ENCODE results near the gene TNFAIP8. TPM values are rescaled to one million over a fixed set of nuclear protein-coding genes. Genes with fewer than 3 reads are reported as not detected.
A peak's percentile ranks its signal among the peaks of the same experiment; 100 is the strongest.

Gene TNFAIP8
- total and polyA plus RNA-seq, 2 experiments from 2014 or later, result 10.3 to 14.8 TPM

DNA sequence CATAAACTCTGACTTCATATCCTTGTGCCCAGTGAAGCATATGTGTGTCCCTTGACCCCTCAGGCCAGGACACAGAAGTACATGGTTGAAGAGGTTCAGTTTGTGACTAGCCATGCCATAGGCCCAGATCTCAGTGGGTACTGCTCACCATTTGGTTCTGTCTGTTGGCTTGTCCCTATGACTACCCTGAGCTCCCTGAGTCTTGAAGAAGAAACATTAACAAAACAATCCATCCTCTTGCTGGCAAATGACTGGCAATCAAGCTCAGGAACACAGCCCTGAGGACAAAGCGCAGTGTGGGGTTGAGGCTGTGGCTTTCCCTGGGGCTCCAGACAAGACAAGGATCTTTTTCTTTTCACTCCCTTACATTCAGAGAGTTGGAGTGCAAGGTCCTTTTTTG, 46.3 kb downstream of the TNFAIP8 start:
- peaks cover 29% of the 10 kb centered on the region for H3K4me1 ChIP-seq (ENCODE audit: insufficient read depth)
- no peaks in the 10 kb centered on the region for H3K36me3 ChIP-seq (ENCODE audit: low read depth)
- no peak overlapping the region for H3K9ac ChIP-seq
- no peak overlapping the region for H3K4me3 ChIP-seq
- H4K20me1 ChIP-seq (ENCODE audit: insufficient read depth), result no peaks in the 10 kb centered on the region
- H3K4me2 ChIP-seq (ENCODE audit: unreplicated experiment), result no peak overlapping the region
- TF ChIP-seq EZH2phosphoT487 (IDR thresholded peaks at IDR 0.05; ENCODE audit: insufficient read depth, low read depth) (no peak), EZH2 (IDR thresholded peaks at IDR 0.05; ENCODE audit: insufficient read depth, poor library complexity, severe bottlenecking) (no peak)
- H3K9me3 ChIP-seq (ENCODE audit: low read depth), result no peaks in the 10 kb centered on the region
- no peaks in the 10 kb centered on the region for H3K27me3 ChIP-seq (replicated peaks; ENCODE audit: insufficient read depth)
- in situ Hi-C loops (cut with MboI), result no loop called here
- no peak for DNase-seq
- peak overlapping the region; percentile 22; the same call in 1 of the 2 replicates for H2AFZ ChIP-seq
- H3K79me2 ChIP-seq (ENCODE audit: insufficient read depth), result no peaks in the 10 kb centered on the region
- WGBS, 2 experiments (ENCODE audit: low coverage in 1 of 2, low lambda C conversion rate in 2 of 2, missing lambda C conversion rate in 2 of 2), result 95 to 97% methylated on average over 1 of the region's 1 CpG
- no peaks in the 10 kb centered on the region for H3K9me2 ChIP-seq (ENCODE audit: insufficient read depth)
- peaks cover 25% of the 10 kb centered on the region for H3F3A ChIP-seq (ENCODE audit: insufficient read depth)
- no peak overlapping the region for H3K27ac ChIP-seq

DNA sequence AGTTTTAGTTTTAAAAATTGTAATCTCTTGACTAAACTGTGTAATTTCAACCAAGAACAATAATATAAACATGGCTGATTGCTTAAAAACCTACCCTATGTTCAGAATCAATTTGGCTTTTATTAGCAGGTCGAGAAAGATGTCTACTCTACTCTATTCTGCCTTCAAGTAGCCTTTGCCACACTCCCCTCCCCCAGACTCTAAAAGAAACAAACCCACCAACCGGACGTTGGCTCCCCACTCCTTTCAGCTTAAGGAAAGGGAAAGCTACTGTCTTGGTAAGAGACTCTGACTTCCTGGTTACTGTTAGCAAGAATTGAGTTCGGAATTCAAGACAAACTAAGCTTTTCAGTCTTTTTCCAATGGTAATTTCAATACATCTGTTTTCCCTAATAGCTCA, 46.7 kb downstream of the TNFAIP8 start:
- H3K4me2 ChIP-seq (ENCODE audit: unreplicated experiment), result no peak overlapping the region
- no peaks in the 10 kb centered on the region for H3K79me2 ChIP-seq (ENCODE audit: insufficient read depth)
- TF ChIP-seq EZH2 (IDR thresholded peaks at IDR 0.05; ENCODE audit: insufficient read depth, poor library complexity, severe bottlenecking), result no peak
- TF ChIP-seq EZH2phosphoT487 (IDR thresholded peaks at IDR 0.05; ENCODE audit: insufficient read depth, low read depth), result no peak
- H3F3A ChIP-seq (ENCODE audit: insufficient read depth), result peaks cover 21% of the 10 kb centered on the region
- in situ Hi-C loops (cut with MboI), result no loop called here
- H3K9me3 ChIP-seq (ENCODE audit: low read depth), result no peaks in the 10 kb centered on the region
- no peaks in the 10 kb centered on the region for H4K20me1 ChIP-seq (ENCODE audit: insufficient read depth)
- H3K27ac ChIP-seq, result no peak overlapping the region
- DNase-seq, result no peak
- no peak overlapping the region for H3K4me3 ChIP-seq
- peak overlapping the region; percentile 22; the same call in 1 of the 2 replicates for H2AFZ ChIP-seq
- H3K27me3 ChIP-seq (replicated peaks; ENCODE audit: insufficient read depth), result no peaks in the 10 kb centered on the region
- peaks cover 25% of the 10 kb centered on the region for H3K4me1 ChIP-seq (ENCODE audit: insufficient read depth)
- H3K9ac ChIP-seq, result no peak overlapping the region
- H3K9me2 ChIP-seq (ENCODE audit: insufficient read depth), result no peaks in the 10 kb centered on the region
- 47 to 58% methylated on average over 4 of the region's 4 CpGs for WGBS, 2 experiments (ENCODE audit: low coverage in 1 of 2, low lambda C conversion rate in 2 of 2, missing lambda C conversion rate in 2 of 2)
- H3K36me3 ChIP-seq (ENCODE audit: low read depth), result no peaks in the 10 kb centered on the region

DNA sequence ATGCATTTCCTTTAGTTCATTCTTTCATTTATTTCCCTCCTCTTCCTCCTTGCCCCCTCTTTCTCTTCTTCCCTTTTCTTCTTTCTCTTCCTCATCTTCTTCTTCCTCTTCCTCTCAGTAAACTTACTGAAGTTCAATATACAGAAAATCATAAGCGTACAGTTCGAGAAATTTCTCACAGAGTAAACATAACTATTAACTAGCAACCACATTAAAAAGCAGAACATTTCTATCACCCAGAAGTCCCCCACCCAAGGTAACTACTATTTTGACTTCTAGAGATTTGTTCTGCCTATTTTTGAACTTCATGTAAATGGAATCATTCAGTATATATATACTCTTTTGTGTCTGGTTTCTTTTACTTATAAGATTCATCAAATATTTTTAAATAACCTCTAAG, 48.2 kb downstream of the TNFAIP8 start:
- Histone ChIP-seq H3K9me2 (ENCODE audit: insufficient read depth) (no peaks in the 10 kb centered on the region), H4K20me1 (ENCODE audit: insufficient read depth) (no peaks in the 10 kb centered on the region), H3K79me2 (ENCODE audit: insufficient read depth) (no peaks in the 10 kb centered on the region), H3K9me3 (ENCODE audit: low read depth) (no peaks in the 10 kb centered on the region), H3K9ac (no peak overlapping the region), H3K36me3 (ENCODE audit: low read depth) (no peaks in the 10 kb centered on the region), H3F3A (ENCODE audit: insufficient read depth) (peaks cover 7% of the 10 kb centered on the region; the same call in 1 of the 2 replicates), H3K4me2 (ENCODE audit: unreplicated experiment) (no peak overlapping the region), H3K4me1 (ENCODE audit: insufficient read depth) (peaks cover 11% of the 10 kb centered on the region), H3K27ac (no peak overlapping the region), H3K27me3 (replicated peaks; ENCODE audit: insufficient read depth) (no peaks in the 10 kb centered on the region), H3K4me3 (no peak overlapping the region), H2AFZ (no peak overlapping the region)
- in situ Hi-C loops (cut with MboI), result no loop called here
- DNase-seq, result no peak
- TF ChIP-seq EZH2phosphoT487 (IDR thresholded peaks at IDR 0.05; ENCODE audit: insufficient read depth, low read depth), result no peak
- no peak for TF ChIP-seq EZH2 (IDR thresholded peaks at IDR 0.05; ENCODE audit: insufficient read depth, poor library complexity, severe bottlenecking)
- WGBS, 2 experiments (ENCODE audit: low coverage in 1 of 2, low lambda C conversion rate in 2 of 2, missing lambda C conversion rate in 2 of 2), result 98 to 100% methylated on average over 2 of the region's 2 CpGs

DNA sequence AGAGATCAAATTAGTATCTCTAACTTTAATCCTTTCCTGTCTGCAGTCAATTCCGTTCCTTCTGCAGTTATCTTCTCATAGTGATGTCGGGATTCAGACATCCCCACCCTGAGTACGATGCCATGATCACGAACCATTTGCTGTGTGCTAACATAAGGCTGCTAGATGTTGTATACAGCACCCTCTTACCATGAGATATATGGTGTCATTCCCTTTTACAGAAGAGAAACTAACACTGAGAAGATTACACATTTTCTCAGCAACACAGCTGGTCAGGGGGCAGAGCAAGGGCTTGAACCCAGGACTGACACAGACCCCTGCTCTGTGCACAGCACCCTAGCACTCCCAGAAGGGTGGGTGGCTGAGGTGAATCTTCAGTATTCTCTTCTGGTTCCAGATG, 49.6 kb downstream of the TNFAIP8 start:
- no peaks in the 10 kb centered on the region for H3K36me3 ChIP-seq (ENCODE audit: low read depth)
- no peak overlapping the region for H3K4me2 ChIP-seq (ENCODE audit: unreplicated experiment)
- in situ Hi-C loops (cut with MboI), result no loop called here
- no peaks in the 10 kb centered on the region for H3K9me2 ChIP-seq (ENCODE audit: insufficient read depth)
- no peak overlapping the region for H3K27ac ChIP-seq
- H3K79me2 ChIP-seq (ENCODE audit: insufficient read depth), result no peaks in the 10 kb centered on the region
- no peak overlapping the region for H3K4me3 ChIP-seq
- H3K9ac ChIP-seq, result no peak overlapping the region
- H3F3A ChIP-seq (ENCODE audit: insufficient read depth), result peaks cover under 1% of the 10 kb centered on the region; the same call in 1 of the 2 replicates
- H3K4me1 ChIP-seq (ENCODE audit: insufficient read depth), result peaks cover under 1% of the 10 kb centered on the region; the same call in 1 of the 2 replicates
- DNase-seq, result no peak
- H3K9me3 ChIP-seq (ENCODE audit: low read depth), result no peaks in the 10 kb centered on the region
- 70 to 81% methylated on average over 4 of the region's 4 CpGs for WGBS, 2 experiments (ENCODE audit: low coverage in 1 of 2, low lambda C conversion rate in 2 of 2, missing lambda C conversion rate in 2 of 2)
- H2AFZ ChIP-seq, result no peak overlapping the region
- TF ChIP-seq EZH2 (IDR thresholded peaks at IDR 0.05; ENCODE audit: insufficient read depth, poor library complexity, severe bottlenecking), result no peak
- TF ChIP-seq EZH2phosphoT487 (IDR thresholded peaks at IDR 0.05; ENCODE audit: insufficient read depth, low read depth), result no peak
- H3K27me3 ChIP-seq (replicated peaks; ENCODE audit: insufficient read depth), result no peaks in the 10 kb centered on the region
- H4K20me1 ChIP-seq (ENCODE audit: insufficient read depth), result no peaks in the 10 kb centered on the region
